HEK293 (cell line): ENCODE data around the gene KIR3DL3.

Experiments
- CTCF ChIA-PET: fragments of 350-600 bp; formaldehyde crosslinking; extraction: SDS; loops from one replicate; lab custom pipeline; 2021; ENCODE audit warnings: antibody characterized with exemption; lab: Yijun Ruan, JAX
- POLR2A ChIA-PET: fragments of 300-600 bp; formaldehyde crosslinking; extraction: SDS; loops from one replicate; lab custom pipeline; 2020; ENCODE audit warnings: antibody characterized with exemption, inconsistent platforms; lab: Yijun Ruan, JAX
- H3K27ac ChIP-seq: fragments of 200-500 bp; sonication (Bioruptor generic); 2 replicates; pipeline ENCODE4 v1.5.1; 2014; ENCODE audit warnings: low read depth, low read length, control low read depth, inconsistent platforms; ENCODE audit errors: extremely low read depth
- H3K36me3 ChIP-seq, 2 experiments: fragments of 200-500 bp in 1 of 2; sonication (Bioruptor generic) in 1 of 2; 1 replicate in 1 of 2; 2 replicates in 1 of 2; pipeline ENCODE4 v1.5.1; 2014 to 2017; ENCODE audit warnings: inconsistent platforms in 2 of 2, low read length in 2 of 2; ENCODE audit not compliant: control insufficient read depth in 2 of 2, insufficient read depth in 1 of 2
- H3K4me1 ChIP-seq: fragments of 200-500 bp; sonication (Bioruptor generic); 2 replicates; pipeline ENCODE4 v1.5.1; 2014; ENCODE audit warnings: mild to moderate bottlenecking, low read length, inconsistent platforms; ENCODE audit not compliant: control insufficient read depth, insufficient read depth
- H3K4me3 ChIP-seq: 2 replicates; pipeline ENCODE4 v1.5.1; 2011; ENCODE audit warnings: low read depth, mild to moderate bottlenecking, control low read depth, low read length, moderate library complexity
- H3K9me3 ChIP-seq: fragments of 200-500 bp; sonication (Bioruptor generic); 2 replicates; pipeline ENCODE4 v1.5.1; 2014; ENCODE audit warnings: low read depth, low read length, inconsistent platforms; ENCODE audit not compliant: control insufficient read depth, insufficient read depth
- GFI1B ChIP-seq: fragments of 450-650 bp; formaldehyde crosslinking; IDR thresholded peaks from 2 replicates; pipeline ENCODE4 v1.5.1; 2016; ENCODE audit warnings: missing biosample characterization, missing genetic modification characterization
- GLIS1 ChIP-seq: fragments of 450-650 bp; formaldehyde crosslinking; IDR thresholded peaks from 2 replicates; pipeline ENCODE4 v1.5.1; 2016; ENCODE audit warnings: missing biosample characterization, missing genetic modification characterization
- PRDM1 ChIP-seq: fragments of 450-650 bp; formaldehyde crosslinking; IDR thresholded peaks from 2 replicates; pipeline ENCODE4; 2016; ENCODE audit warnings: missing biosample characterization, missing genetic modification characterization
- TCF7L2 ChIP-seq: IDR thresholded peaks from 2 replicates; pipeline ENCODE4 v1.6.1; 2011; ENCODE audit warnings: low read depth, mild to moderate bottlenecking, inconsistent platforms, low read length, moderate library complexity, borderline replicate concordance
- ZBTB8A ChIP-seq: fragments of 450-650 bp; formaldehyde crosslinking; IDR thresholded peaks from 2 replicates; pipeline ENCODE4 v1.5.1; 2016; ENCODE audit warnings: missing biosample characterization, missing genetic modification characterization
- ZNF133 ChIP-seq: fragments of 450-650 bp; formaldehyde crosslinking; IDR thresholded peaks from 2 replicates; pipeline ENCODE4 v1.5.1; 2016; ENCODE audit warnings: missing biosample characterization, missing genetic modification characterization
- ZNF155 ChIP-seq: fragments of 450-650 bp; formaldehyde crosslinking; IDR thresholded peaks from 2 replicates; pipeline ENCODE4 v1.5.1; 2016; ENCODE audit warnings: missing biosample characterization, missing genetic modification characterization
- ZNF16 ChIP-seq: fragments of 450-650 bp; formaldehyde crosslinking; IDR thresholded peaks from 2 replicates; pipeline ENCODE4 v1.5.1; 2016; ENCODE audit warnings: low read depth, missing biosample characterization, missing genetic modification characterization
- ZNF169 ChIP-seq: fragments of 450-650 bp; formaldehyde crosslinking; IDR thresholded peaks from 2 replicates; pipeline ENCODE4 v1.5.1; 2016; ENCODE audit warnings: missing biosample characterization, missing genetic modification characterization
- ZNF174 ChIP-seq: fragments of 450-650 bp; formaldehyde crosslinking; IDR thresholded peaks from 2 replicates; pipeline ENCODE4 v1.5.0; 2017; ENCODE audit warnings: missing biosample characterization, mild to moderate bottlenecking, missing genetic modification characterization
- ZNF23 ChIP-seq: fragments of 450-650 bp; formaldehyde crosslinking; IDR thresholded peaks from 2 replicates; pipeline ENCODE4 v1.5.1; 2016; ENCODE audit warnings: missing biosample characterization, missing genetic modification characterization, borderline replicate concordance
- ZNF24 ChIP-seq: fragments of 450-650 bp; formaldehyde crosslinking; IDR thresholded peaks from 2 replicates; pipeline ENCODE4 v1.5.1; 2016; ENCODE audit warnings: missing biosample characterization, missing genetic modification characterization
- ZNF311 ChIP-seq: fragments of 450-650 bp; formaldehyde crosslinking; IDR thresholded peaks from 2 replicates; pipeline ENCODE4 v1.5.1; 2017; ENCODE audit warnings: missing biosample characterization, missing genetic modification characterization, borderline replicate concordance
- ZNF548 ChIP-seq: fragments of 450-650 bp; formaldehyde crosslinking; IDR thresholded peaks from 2 replicates; pipeline ENCODE4 v1.5.1; 2016; ENCODE audit warnings: missing biosample characterization, missing genetic modification characterization
- ZNF555 ChIP-seq: fragments of 450-650 bp; formaldehyde crosslinking; conservative IDR thresholded peaks from 2 replicates; pipeline ENCODE4 v1.5.1; 2017; ENCODE audit warnings: missing biosample characterization, mild to moderate bottlenecking, missing genetic modification characterization, inconsistent platforms
- ZNF558 ChIP-seq: fragments of 450-650 bp; formaldehyde crosslinking; IDR thresholded peaks from 2 replicates; pipeline ENCODE4 v1.5.1; 2016; ENCODE audit warnings: missing biosample characterization, missing genetic modification characterization
- ZNF660 ChIP-seq: fragments of 450-650 bp; IDR thresholded peaks from 2 replicates; pipeline ENCODE4 v1.5.1; 2018; ENCODE audit warnings: missing biosample characterization, mild to moderate bottlenecking, missing genetic modification characterization
- ZNF776 ChIP-seq: fragments of 450-650 bp; formaldehyde crosslinking; IDR thresholded peaks from 2 replicates; pipeline ENCODE4 v1.5.0; 2017; ENCODE audit warnings: missing biosample characterization, missing genetic modification characterization, borderline replicate concordance
- ZXDB ChIP-seq: fragments of 450-650 bp; formaldehyde crosslinking; IDR thresholded peaks from 2 replicates; pipeline ENCODE4 v1.5.1; 2016; ENCODE audit warnings: missing biosample characterization, missing genetic modification characterization
- TF ChIP-seq, protein P1 (sequence below): fragments of 450-650 bp; formaldehyde crosslinking; conservative IDR thresholded peaks from 2 replicates; pipeline ENCODE4 v1.5.1; 2016; ENCODE audit warnings: low read depth, missing biosample characterization, missing genetic modification characterization
- TF ChIP-seq, protein P2 (sequence below): fragments of 450-650 bp; formaldehyde crosslinking; optimal IDR thresholded peaks from 2 replicates; pipeline ENCODE3; 2016; ENCODE audit warnings: missing biosample characterization, mild to moderate bottlenecking, missing genetic modification characterization
- TF ChIP-seq, protein P3 (sequence below): fragments of 450-650 bp; formaldehyde crosslinking; IDR thresholded peaks from 2 replicates; pipeline ENCODE4 v1.5.1; 2016; ENCODE audit warnings: missing biosample characterization, missing genetic modification characterization
- TF ChIP-seq, protein P4 (sequence below): IDR thresholded peaks from 2 replicates; pipeline ENCODE4 v1.6.1; 2011; ENCODE audit warnings: mild to moderate bottlenecking, low read depth, low read length, borderline replicate concordance
- TF ChIP-seq, protein P5 (sequence below): fragments of 450-650 bp; formaldehyde crosslinking; IDR thresholded peaks from 2 replicates; pipeline ENCODE4 v1.5.1; 2016; ENCODE audit warnings: missing biosample characterization, missing genetic modification characterization

The KIR3DL3 gene

DNA sequence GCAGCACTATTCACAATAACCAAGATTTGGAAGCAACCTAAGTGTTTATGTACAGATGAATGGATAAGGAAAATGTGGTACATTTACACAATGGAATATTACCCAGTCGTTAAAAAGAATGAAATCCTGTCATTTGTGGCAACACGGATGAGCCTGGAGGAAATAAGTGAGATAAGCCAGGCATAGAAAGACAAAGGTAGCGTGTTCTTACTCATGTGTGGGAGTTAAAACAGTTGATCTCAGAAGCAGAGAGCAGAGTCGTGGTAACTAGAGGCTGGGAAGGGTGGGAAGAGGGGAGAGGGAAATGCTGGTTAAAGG, 32.0 kb upstream of the KIR3DL3 start (continued):
- TF ChIP-seq, protein P1, sequence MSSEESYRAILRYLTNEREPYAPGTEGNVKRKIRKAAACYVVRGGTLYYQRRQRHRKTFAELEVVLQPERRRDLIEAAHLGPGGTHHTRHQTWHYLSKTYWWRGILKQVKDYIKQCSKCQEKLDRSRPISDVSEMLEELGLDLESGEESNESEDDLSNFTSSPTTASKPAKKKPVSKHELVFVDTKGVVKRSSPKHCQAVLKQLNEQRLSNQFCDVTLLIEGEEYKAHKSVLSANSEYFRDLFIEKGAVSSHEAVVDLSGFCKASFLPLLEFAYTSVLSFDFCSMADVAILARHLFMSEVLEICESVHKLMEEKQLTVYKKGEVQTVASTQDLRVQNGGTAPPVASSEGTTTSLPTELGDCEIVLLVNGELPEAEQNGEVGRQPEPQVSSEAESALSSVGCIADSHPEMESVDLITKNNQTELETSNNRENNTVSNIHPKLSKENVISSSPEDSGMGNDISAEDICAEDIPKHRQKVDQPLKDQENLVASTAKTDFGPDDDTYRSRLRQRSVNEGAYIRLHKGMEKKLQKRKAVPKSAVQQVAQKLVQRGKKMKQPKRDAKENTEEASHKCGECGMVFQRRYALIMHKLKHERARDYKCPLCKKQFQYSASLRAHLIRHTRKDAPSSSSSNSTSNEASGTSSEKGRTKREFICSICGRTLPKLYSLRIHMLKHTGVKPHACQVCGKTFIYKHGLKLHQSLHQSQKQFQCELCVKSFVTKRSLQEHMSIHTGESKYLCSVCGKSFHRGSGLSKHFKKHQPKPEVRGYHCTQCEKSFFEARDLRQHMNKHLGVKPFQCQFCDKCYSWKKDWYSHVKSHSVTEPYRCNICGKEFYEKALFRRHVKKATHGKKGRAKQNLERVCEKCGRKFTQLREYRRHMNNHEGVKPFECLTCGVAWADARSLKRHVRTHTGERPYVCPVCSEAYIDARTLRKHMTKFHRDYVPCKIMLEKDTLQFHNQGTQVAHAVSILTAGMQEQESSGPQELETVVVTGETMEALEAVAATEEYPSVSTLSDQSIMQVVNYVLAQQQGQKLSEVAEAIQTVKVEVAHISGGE = no peak
- TF ChIP-seq ZNF776 (tag by site-specific recombination) = no peak
- TF ChIP-seq ZNF555 (tag by site-specific recombination) = no peak
- TF ChIP-seq GFI1B (tag by site-specific recombination) = no peak
- TF ChIP-seq ZNF311 = no peak
- TF ChIP-seq, protein P2, sequence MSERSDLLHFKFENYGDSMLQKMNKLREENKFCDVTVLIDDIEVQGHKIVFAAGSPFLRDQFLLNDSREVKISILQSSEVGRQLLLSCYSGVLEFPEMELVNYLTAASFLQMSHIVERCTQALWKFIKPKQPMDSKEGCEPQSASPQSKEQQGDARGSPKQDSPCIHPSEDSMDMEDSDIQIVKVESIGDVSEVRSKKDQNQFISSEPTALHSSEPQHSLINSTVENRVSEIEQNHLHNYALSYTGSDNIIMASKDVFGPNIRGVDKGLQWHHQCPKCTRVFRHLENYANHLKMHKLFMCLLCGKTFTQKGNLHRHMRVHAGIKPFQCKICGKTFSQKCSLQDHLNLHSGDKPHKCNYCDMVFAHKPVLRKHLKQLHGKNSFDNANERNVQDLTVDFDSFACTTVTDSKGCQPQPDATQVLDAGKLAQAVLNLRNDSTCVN = no peak
- TF ChIP-seq ZNF133 (tag by site-specific recombination) = no peak
- TF ChIP-seq ZNF169 (tag by site-specific recombination) = no peak
- TF ChIP-seq ZNF23 (tag by site-specific recombination) = no peak
- no peak for TF ChIP-seq TCF7L2
- TF ChIP-seq ZNF174 = no peak

DNA sequence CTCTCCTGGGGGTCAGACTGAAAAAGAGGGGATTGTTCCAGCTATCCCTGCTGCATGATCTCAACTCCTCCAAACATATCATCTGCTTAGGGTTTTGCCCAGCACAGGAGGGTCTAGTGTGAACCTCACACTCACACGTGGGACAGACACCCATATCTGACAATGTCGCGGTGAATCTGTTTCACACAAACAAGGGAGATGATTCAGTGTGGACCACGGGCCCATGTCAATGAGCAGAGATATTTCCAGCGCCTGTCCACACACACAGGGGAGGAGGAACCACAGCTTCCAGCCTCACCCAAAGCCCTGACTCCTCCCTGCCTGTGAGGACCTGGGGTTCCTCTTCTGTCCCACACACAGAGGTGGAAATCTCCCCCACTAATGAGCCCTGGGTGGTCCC, 29.6 kb upstream of the KIR3DL3 start:
- H3K4me1 ChIP-seq = no peaks in the 10 kb centered on the region
- H3K9me3 ChIP-seq = no peaks in the 10 kb centered on the region
- no peak overlapping the region for H3K27ac ChIP-seq
- POLR2A ChIA-PET = no interaction called here
- H3K4me3 ChIP-seq = no peak overlapping the region
- TF ChIP-seq ZNF660 (tag by site-specific recombination) = no peak
- no peak for TF ChIP-seq GLIS1 (tag by site-specific recombination)
- TF ChIP-seq, all 188 proteins: peak for 0
- no peaks in the 10 kb centered on the region for H3K36me3 ChIP-seq
- CTCF ChIA-PET = interaction anchor here (0.7 to 1.0 kb wide), 2 partner anchors 20 to 1639 kb away, joined by 3 to 4 read pairs; no protein-coding TSS in a partner anchor

DNA sequence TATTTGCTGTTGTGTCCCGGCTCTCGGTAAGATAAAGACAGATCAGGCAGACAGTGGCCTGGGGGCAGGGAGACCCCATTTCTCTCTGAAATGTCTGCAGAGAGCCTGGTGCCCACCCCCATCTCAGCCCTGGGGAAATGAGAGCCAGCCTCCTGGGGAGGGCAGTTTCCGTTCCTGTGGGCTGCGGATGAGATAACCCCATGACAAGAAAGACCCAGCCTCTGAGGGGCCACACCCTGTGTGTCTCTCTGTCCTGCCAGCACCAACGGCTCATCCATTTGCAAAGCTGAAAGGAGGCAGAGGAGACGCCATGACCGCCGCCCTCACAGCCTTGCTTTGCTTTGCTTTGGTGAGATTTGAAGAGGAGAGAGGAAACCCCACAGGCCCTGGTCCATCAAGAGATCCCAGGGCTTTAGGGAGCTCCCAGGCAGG, 28.1 kb upstream of the KIR3DL3 start:
- H3K27ac ChIP-seq = no peak overlapping the region
- TF ChIP-seq PRDM1 (tag by site-specific recombination) (no peak), ZNF548 (no peak), ZNF24 (tag by site-specific recombination) (no peak), ZNF155 (tag by site-specific recombination) (no peak)
- H3K4me1 ChIP-seq = no peaks in the 10 kb centered on the region
- H3K36me3 ChIP-seq = no peaks in the 10 kb centered on the region
- no peaks in the 10 kb centered on the region for H3K9me3 ChIP-seq
- ChIA-PET POLR2A (no interaction called here), CTCF (interaction anchor here (0.6 to 1.0 kb wide), 2 partner anchors 22 to 34 kb away, joined by 3 to 6 read pairs; no protein-coding TSS in a partner anchor)
- no peak overlapping the region for H3K4me3 ChIP-seq

DNA sequence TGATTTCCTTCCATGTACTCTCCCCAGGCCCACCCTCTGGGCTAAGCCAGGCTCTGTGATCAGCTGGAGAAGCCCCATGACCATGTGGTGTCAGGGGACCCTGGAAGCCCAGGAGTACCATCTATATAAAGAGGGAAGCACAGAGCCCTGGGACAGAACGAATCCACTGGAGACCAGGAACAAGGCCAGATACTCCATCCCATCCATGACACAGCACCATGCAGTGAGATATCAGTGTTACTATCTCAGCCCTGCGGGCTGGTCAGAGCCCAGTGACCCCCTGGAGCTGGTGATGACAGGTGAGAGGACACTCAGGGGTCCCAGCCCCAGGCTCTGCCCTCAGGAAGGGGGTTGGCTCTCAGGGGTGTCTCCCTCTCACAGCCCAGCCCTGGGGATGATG, 27.5 kb upstream of the KIR3DL3 start:
- CTCF ChIA-PET = interaction anchor here (1.0 kb wide), 1 partner anchor 23 kb away, joined by 6 read pairs; no protein-coding TSS in a partner anchor

More for the DNA sequence above, 27.5 kb upstream of the KIR3DL3 start:
- H3K36me3 ChIP-seq = no peaks in the 10 kb centered on the region
- no peak overlapping the region for H3K4me3 ChIP-seq
- H3K4me1 ChIP-seq = no peaks in the 10 kb centered on the region
- TF ChIP-seq ZNF548 = no peak
- no peak for TF ChIP-seq ZXDB (tag by site-specific recombination)
- TF ChIP-seq, protein P3, sequence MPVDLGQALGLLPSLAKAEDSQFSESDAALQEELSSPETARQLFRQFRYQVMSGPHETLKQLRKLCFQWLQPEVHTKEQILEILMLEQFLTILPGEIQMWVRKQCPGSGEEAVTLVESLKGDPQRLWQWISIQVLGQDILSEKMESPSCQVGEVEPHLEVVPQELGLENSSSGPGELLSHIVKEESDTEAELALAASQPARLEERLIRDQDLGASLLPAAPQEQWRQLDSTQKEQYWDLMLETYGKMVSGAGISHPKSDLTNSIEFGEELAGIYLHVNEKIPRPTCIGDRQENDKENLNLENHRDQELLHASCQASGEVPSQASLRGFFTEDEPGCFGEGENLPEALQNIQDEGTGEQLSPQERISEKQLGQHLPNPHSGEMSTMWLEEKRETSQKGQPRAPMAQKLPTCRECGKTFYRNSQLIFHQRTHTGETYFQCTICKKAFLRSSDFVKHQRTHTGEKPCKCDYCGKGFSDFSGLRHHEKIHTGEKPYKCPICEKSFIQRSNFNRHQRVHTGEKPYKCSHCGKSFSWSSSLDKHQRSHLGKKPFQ (tag by site-specific recombination) = no peak
- no peak for TF ChIP-seq ZNF16 (tag by site-specific recombination)
- TF ChIP-seq, protein P4, sequence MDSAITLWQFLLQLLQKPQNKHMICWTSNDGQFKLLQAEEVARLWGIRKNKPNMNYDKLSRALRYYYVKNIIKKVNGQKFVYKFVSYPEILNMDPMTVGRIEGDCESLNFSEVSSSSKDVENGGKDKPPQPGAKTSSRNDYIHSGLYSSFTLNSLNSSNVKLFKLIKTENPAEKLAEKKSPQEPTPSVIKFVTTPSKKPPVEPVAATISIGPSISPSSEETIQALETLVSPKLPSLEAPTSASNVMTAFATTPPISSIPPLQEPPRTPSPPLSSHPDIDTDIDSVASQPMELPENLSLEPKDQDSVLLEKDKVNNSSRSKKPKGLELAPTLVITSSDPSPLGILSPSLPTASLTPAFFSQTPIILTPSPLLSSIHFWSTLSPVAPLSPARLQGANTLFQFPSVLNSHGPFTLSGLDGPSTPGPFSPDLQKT = no peak
- TF ChIP-seq, protein P5, sequence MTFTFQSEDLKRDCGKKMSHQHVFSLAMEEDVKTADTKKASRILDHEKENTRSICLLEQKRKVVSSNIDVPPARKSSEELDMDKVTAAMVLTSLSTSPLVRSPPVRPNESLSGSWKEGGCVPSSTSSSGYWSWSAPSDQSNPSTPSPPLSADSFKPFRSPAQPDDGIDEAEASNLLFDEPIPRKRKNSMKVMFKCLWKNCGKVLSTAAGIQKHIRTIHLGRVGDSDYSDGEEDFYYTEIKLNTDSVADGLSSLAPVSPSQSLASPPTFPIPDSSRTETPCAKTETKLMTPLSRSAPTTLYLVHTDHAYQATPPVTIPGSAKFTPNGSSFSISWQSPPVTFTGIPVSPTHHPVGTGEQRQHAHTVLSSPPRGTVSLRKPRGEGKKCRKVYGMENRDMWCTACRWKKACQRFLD = no peak
- TF ChIP-seq ZNF558 (tag by site-specific recombination) = no peak
- TF ChIP-seq ZBTB8A = no peak
- POLR2A ChIA-PET = no interaction called here
- H3K9me3 ChIP-seq = no peaks in the 10 kb centered on the region
- H3K27ac ChIP-seq = no peak overlapping the region
